ENCODE measurements around the gene GPR132.
"Not testable (repeated sequence)": the region's sequence is repeated elsewhere in the genome, so short reads cannot be mapped to it uniquely, and the experiment has no call there.

The GPR132 gene

DNA sequence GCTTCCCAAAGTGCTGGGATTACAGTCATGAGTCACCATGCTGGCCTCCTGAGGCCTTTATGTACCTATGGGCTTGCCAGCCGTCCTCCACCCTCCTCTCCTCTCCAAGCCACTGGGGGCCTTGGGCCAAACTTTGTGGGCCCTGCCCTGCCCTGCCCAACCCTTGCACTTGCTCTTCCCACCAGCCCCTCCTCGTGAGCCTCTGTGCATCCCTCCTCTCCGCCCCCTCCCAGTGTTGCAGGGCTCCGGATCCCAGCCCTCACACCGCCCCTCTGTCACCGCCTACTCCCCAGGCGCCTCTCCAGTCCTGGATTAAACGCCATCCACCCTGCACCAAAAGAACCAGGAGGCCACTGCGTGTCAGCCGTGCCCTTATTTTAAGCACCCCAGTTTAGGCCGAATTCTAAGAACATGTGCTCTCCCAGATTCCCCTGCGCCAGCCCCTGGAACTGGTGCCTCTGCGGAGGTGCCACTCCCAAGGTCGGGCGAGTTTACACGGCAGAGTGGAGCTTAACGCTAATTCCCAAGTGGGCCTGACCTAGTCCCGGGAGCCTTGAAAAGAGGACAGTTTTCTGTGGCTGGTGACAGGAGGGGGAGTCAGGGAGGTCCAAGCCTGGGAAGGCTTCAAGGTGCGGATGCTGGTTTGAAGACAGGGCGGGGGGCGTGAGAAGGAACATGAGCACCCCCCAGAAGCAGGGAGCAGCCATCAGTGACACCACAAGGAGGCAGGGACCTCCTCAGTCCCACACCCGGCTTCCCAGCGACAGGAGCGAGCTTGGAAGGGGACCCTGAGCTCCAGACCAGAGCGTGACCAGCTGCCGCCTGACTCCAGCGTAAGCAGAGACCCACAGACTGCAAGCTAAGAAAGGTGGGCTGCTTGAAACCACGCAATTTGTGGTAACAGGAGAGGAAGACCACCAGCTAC, 23.1 kb downstream of the GPR132 start:
- DNase-seq (ENCODE audit: low spot score), result no peak

DNA sequence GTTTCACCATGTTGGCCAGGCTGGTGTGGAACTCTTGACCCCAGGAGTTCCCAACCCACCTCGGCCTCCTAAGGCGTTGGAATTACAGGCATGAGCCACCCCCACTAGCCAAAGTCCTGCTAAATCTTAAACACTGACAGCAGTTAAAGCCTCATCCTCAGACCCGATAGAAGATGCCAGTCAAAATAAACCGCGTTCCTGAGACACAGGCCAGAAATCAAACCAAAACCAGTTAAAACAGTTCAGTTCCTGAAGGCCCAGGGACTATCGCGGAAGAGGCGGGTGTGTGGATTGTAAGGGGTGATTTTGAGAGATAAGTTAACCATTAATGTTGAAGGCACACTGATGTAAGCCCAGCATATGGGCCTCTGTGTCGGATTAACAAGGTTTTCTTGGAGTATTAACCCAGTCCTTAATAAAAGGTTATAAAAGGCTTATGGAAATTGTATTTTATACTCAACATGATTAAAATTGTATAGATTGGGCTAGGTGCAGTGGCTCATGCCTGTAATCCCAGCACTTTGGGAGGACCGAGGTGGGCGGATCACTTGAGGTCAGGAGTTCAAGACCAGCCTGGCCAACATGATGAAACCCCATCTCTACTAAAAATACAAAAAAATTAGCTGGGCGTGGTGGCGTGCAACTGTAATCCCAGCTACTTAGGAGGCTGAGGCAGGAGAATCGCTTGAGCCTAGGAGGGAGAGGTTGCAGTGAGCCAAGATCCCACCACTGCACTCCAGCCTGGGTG, 25.6 kb downstream of the GPR132 start:
- DNase-seq (ENCODE audit: low spot score), result no peak

DNA sequence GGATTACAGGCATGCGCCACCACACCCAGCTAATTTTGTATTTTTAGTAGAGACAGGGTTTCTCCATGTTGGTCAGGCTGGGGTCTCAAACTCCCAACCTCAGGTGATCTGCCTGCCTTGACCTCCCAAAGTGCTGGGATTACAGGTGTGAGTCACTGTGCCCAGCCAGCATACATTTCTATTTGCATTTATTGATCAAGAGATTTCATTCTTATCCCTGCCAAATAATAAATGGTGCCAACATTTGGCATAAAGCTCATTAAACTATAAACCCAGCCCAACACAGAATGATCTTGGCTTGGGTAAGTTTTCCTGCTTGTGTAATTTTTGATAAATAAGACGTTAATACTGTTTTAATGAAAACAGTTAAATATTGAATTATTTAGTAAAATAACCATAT, 29.6 kb downstream of the GPR132 start:
- DNase-seq (ENCODE audit: low spot score), result not testable (repeated sequence)

DNA sequence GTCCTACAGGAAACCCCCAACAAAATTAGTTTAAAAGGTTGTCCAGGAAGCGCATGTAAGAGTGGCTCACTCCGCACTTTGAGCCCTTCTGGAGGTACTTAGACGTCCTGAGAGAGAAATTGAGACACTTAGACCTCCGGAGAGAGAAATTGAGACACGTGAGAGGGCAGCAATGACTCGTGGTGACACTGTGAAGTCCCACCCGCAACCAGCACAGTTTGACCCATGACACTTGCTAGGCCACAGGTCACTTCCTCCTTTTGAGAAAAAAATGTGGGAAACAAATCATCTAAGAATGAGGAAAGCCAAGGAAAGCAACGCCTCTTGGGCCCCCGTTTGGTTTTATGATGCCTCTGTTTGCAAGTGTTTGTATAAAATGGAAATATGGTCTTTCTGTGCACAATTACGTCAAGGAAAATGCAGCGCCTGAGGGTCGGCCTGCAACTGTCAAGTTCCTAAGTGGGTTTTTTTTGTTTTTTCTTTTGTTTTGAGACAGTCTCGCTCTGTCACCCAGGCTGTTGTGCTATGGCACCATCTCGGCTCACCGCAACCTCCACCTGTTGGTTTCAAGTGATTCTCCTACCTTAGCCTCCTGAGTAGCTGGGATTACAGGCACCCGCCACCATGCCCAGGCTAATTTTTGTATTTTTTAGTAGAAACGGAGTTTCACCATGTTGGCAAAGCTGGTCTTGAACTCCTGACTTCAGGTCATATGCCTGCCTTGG, 30.8 kb downstream of the GPR132 start:
- no peak for DNase-seq (ENCODE audit: low spot score)

DNA sequence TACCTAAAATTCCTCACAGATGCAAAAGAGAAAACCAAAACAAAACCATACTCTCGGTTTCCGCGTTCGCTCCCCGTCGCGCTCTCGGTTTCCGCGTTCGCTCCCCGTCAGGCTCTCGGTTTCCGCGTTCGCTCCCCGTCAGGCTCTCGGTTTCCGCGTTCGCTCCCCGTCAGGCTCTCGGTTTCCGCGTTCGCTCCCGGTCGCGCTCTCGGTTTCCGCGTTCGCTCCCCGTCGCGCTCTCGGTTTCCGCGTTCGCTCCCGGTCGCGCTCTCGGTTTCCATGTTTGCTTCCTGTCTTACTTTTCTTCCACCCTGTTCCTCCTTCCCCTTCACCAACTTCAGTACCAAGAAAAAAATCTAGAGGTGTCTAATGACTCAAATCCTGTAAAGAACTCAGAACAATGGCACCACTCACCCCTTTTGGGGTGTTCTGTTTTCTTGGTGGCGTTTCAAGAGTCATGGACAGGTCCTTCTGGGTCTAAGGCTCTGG, 31.8 kb downstream of the GPR132 start:
- DNase-seq (ENCODE audit: low spot score), result not testable (repeated sequence)

DNA sequence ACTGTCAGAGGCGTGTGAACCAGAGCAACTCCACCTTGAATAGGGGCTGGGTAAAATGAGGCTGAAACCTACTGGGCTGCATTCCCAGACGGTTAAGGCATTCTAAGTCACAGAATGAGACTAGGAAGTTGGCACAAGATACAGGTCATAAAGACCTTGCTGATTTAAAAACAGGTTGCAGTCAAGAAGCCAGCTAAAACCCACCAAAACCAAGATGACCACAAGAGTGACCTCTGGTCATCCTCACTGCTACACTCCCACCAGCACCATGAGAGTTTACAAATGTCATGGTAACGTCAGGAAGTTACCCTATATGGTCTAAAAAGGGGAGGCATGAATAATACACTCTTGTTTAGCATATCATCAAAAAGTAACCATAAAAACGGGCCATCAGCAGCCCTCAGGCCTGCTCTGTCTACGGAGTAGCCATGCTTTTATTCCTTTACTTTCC, 32.8 kb downstream of the GPR132 start:
- DNase-seq (ENCODE audit: low spot score), result not testable (repeated sequence)

DNA sequence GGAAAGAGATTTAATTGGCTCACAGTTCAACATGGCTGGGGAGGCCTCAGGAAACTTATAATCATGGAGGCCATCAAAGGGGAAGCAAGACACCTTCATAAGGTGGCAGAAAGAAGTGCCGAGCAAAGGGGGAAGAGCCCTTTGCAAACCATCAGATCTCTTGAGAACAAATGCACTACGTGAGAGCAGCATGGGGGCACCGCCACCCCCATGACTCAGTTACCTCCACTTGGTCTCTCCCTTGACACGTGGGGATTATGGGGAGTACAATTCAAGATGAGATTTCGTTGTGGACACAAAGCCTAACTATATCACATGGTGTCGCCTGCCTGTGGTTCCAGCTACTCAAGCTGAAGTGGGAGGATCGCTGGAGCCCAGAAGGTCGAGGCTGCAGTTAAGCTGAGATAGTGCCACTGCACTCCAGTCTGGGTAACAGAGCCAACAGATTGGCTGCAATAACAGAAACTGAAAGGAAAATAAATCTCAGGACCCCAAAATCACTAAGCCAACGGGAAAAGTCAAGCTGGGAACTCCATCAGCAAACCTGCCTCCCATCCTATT, 34.3 kb downstream of the GPR132 start:
- DNase-seq (ENCODE audit: low spot score), result no peak

DNA sequence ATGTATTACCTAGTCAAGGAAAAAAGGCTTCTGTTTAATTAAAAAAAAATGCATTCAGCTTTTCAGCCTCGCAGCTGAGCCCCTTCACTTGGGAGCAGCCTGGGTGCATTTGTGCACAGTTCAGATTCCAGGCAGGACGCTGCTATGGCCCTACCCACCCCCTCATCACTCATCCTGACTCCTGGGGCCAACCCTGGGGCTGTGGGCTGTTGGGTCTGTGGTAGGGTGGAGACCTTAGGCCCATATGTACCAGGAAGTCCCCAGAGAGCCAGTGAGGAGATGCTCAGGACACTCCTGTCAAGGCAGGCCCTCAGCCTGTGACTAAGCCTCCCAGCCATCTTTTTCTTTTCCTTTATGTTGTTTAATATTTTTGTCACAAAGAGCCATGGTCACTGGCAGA, 35.0 kb downstream of the GPR132 start:
- DNase-seq (ENCODE audit: low spot score), result no peak

DNA sequence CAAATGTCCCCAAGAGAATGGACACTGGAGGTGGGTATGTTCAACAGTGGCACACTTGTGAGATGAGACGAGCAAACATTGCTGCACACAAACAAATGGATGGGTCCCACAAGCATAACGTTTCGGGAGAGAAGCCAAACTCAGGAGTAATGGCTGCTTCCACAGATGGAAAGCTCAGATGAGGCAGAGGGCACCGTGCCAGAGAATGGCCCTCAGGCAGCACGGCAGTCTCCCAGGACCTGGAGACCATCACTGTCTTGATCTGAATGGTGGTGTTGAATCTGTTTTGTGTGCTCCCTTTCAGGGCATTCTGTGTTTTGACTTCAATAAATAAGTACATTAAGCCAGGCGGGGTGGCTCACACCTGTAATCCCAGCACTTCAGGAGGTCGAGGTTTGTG, 35.8 kb downstream of the GPR132 start:
- no peak for DNase-seq (ENCODE audit: low spot score)

DNA sequence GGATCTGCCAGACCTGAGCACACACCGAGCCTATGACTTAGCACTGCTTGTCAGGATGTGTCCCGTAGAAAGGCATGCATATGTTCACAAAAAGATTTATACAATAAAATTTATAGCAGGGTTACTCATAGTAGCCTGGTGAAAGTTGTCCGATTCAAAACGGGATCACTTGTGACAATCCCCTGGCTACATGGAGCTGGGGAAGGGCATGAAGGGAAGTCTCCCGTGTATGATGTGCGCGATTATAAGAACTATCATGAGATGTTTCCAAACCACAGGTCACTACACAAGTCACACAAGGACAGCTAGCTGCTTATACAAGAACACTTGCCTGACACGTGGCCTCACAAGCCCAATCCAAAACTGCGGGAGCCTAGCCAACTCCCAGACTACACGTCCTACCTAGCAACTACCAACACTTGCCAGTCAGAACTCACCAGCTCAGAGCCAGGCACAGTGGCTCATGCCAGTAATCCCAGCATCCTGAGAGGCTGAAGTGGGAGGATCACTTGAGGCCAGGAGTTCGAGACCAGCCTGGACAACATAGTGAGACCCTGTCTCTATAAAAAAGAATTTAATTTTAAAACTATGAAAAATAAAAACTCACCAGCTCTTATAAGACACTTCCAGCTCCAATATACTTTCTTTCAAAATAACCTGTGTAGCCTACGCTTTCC, 36.8 kb downstream of the GPR132 start:
- no peak for DNase-seq (ENCODE audit: low spot score)

DNA sequence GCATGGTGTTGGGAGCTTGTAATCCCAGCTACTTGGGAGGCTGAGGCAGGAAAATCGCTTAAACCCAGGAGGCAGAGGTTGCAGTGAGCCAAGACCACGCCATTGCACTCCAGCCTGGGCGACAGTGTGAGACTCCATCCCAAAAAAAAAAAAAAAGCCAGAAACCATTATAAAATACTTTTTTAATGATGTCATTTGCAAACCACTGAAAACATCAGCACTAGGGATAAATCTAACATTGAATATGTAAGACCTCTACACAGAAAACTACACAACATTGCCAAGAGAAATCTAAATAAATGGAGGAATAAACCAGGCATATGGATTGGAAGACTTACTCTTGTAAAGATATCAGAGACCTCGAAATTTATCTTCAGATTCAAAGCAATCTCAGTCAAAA, 37.5 kb downstream of the GPR132 start:
- DNase-seq (ENCODE audit: low spot score), result not testable (repeated sequence)

DNA sequence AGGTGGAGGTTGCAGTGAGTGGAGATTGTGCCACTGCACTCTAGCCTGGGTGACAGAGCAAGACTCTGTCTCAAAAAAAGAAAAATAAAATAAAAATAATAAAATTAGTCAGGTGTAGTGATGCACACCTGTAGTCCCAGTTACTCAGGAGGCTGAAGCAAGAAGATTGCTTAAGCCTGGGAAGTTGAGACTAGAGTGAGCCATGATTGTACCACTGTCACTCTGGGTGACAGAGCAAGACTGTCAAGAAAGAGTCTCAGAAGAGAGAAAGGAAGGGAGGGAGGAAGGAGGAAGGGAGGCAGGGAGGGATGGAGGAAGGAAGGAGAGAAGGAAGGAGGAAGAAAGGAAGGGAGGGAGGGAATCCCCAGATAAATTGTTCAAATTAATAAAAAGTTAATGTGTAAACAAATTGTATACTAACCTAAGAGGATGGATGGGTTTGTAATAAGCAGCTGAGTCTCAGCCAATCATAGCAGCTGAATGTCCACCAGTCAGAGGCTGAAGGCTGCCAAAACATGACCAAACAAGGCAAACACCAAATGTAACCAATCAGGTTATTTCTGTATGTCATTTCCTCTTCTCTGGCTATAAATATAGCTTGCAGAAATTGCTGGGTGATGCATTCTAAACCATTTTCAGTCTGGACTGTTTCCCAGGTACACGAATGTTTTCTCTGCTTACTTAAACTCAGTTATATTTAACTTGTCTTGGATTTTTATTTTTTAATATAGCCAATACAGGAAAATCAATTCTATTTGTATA, 38.2 kb downstream of the GPR132 start:
- DNase-seq (ENCODE audit: low spot score), result no peak

DNA sequence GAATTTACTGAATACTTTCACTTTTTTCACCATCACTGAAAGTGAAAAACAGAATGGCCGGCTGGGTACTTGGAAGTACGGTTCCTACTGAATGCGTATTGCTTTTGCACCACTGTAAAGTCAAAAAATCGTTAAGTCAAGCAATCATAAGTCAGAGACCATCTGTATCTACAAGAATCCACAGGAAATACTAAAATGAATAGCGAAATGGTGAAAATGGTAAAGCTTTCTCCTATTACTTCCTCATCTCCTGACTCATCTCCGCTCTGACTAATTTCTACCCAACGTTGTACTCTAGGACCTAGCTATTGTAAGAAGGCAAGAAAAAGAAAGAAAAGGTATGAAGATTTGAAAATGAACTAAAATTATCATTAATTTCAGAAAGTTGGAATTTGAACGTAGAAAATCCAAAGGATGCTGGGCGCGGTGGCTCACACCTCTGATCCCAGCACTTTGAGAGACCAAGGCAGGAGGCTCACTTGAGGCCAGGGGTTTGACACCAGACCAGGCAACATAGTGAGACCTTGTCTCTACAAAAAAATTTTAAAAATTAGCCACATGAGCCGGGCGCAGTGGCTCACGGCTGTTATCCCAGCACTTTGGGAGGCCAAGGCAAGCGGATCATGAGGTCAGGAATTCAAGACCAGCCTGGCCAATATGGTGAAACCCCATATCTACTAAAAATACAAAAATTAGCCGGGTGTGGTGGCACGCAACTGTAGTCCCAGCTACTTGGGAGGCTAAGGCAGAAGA, 39.0 kb downstream of the GPR132 start:
- DNase-seq (ENCODE audit: low spot score), result no peak

DNA sequence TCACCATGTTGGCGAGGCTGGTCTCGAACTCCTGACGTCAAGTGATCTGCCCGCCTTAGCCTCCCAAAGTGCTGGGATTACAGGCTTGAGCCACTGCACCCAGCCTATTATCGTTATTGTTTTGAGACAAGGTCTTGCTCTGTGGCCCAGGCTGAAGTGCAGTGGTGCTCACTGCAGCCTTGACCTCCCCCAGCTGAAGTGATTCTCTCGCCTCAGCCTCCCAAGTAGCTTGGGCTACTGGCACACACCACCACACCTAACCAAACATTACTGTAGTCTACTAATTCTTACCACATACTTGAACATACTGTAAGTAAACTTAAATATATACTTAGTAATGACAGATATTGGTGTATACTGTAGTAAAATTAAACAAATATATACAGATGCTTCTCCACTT, 39.8 kb downstream of the GPR132 start:
- DNase-seq (ENCODE audit: low spot score), result no peak

DNA sequence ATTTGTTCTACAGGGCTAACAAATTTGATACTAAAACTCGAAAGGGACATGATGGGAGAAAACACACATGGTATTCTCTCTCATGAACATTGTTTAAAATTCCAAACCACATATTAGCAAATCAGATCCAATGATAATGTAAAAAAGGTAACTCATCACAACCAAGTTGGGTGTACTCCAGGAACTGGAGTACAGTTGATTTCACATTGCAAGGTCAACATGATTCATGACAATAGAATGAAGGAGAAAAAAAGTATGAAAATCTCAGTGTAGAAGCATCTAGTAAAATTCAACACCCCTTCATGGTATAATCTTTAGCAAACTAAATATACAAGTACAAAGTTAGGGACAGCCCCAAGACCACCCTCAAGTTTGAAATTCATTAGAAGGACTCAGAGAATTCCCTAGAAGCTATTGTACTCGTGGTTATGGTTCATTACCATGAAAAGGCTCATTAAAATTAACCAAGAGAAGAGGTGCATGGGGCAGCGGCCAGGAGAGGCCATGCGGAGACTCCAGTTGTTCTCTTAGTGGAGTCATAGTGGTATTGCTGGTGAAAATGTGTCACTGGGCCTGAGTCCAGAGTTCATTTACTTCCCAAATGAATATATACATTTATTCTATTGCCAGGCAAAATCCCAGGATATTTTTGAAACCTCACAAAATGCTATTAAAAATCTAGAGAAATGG, 41.3 kb downstream of the GPR132 start:
- no peak for DNase-seq (ENCODE audit: low spot score)

DNA sequence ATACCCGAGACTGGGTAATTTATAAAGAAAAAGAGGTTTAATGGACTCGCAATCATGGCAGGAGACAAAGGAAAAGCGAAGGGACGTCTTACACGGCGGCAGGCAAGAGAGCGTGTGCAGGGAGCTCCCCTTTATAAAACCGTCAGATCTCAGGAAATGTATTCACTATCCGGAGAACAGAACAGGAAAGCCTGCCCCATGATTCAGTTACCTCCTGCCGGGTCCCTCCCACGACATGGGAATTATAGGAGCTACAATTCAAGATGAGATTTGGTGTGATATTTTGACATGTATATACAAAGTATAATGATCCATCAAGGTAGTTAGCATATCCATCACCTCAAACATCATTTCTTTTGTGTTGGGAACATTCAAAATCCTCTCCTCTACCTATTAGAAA, 42.1 kb downstream of the GPR132 start:
- no peak for DNase-seq (ENCODE audit: low spot score)

DNA sequence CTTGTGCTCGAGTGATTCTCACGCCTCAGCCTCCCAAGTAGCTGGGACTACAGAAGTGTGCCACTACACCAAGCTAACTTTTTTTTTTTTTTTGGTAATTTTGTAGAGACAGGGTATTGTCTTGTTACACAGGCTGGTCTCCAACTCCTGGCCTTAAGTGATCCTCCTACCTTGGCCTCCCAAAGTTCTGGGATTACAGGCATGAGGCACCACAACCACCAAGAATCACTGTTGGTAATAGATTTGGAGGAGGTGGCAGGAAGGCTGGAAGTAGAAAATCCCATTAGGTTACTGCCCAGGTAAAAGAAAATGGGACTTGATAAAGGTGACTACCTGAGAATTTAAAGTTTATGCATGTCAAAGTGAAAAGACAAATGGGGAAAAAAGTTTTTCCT, 43.0 kb downstream of the GPR132 start:
- DNase-seq (ENCODE audit: low spot score), result no peak

DNA sequence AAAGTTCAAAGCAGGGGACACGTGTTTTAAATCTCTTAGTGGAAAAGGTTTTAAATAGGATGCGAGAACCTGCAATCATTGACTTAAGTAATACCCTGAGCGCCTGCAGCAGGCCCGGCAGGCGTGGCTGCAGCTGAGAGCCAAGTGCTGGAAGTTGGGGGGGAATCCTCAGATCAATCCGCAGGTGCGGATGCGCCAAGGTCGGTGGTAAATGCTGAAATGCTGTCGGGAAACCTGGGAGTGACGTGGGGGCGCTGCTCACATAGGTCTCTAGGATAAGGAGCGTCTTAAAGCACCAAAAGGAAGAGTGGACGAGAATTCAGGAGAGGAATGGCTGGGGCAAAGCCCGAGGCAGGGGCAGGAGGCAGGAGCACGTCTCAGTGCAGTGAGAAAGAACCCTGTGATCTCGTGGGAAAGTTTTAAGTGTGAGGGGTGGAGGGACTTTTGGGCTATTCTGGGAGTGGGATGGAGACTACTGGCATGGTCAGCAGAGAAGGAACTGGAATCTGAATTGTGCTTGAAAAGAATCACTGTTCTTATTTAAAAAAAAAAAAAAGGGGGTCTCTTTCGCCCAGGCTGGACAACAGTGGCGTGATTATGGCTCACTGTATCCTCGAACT, 43.5 kb downstream of the GPR132 start:
- peak; percentile 66 for DNase-seq (ENCODE audit: low spot score)

Data from iPS-NIHi11 (cell line).